ENCODE results near the gene BCL11A. TPM values are rescaled to one million over a fixed set of nuclear protein-coding genes. Genes with fewer than 3 reads are reported as not detected.

The BCL11A gene
- total and polyA plus RNA-seq, 4 donors = 0.08 to 8.5 (median 0.47) TPM

- H3K27ac ChIP-seq (ENCODE audit: low read depth in 1 of 2, low read length in 2 of 2) = no peak overlapping the region
- TF ChIP-seq RXRA (IDR thresholded peaks at IDR 0.05) = no peak
- TF ChIP-seq NR2F2 (IDR thresholded peaks at IDR 0.05) = no peak
- no peak for TF ChIP-seq MAX (IDR thresholded peaks at IDR 0.05)
- no peak for TF ChIP-seq FOXA1 (IDR thresholded peaks at IDR 0.05)
- TF ChIP-seq TAF1 (conservative IDR thresholded peaks at IDR 0.05) = no peak
- TF ChIP-seq REST (IDR thresholded peaks at IDR 0.05) = no peak
- no peak for TF ChIP-seq GABPA (IDR thresholded peaks at IDR 0.05 in 1 of 2, conservative IDR thresholded peaks at IDR 0.05 in 1 of 2)
- no peak for TF ChIP-seq HNF4G (IDR thresholded peaks at IDR 0.05)
- no peak overlapping the region for H3K9ac ChIP-seq (ENCODE audit: low read depth in 1 of 2, low read length in 2 of 2)
- H3K27me3 ChIP-seq (ENCODE audit: control insufficient read depth in 4 of 4, insufficient read depth in 4 of 4, low read length in 3 of 4) = peaks cover 0 to 2% (median 0%) of the 10 kb centered on the region in 4 donors
- H3K4me1 ChIP-seq (ENCODE audit: control insufficient read depth in 4 of 4, insufficient read depth in 4 of 4, low read length in 3 of 4) = peaks cover 0 to 15% (median 11%) of the 10 kb centered on the region in 4 donors
- no peaks in the 10 kb centered on the region for H3K36me3 ChIP-seq (ENCODE audit: control insufficient read depth in 4 of 4, insufficient read depth in 3 of 4, low read depth in 1 of 4, low read length in 3 of 4)
- no peak for DNase-seq (ENCODE audit: low spot score)
- no peak overlapping the region for H3K4me3 ChIP-seq (ENCODE audit: low read depth in 1 of 3, low read length in 3 of 3)
- WGBS = 77% methylated on average over 3 of the region's 3 CpGs
- H3K9me3 ChIP-seq (ENCODE audit: control insufficient read depth in 4 of 4, low read length in 3 of 4) = no peaks in the 10 kb centered on the region
These were observed 21.0 kb downstream of the BCL11A start for GRCh38 chr2:60532421-60532820.

- Histone ChIP-seq H3K36me3 (ENCODE audit: control insufficient read depth in 4 of 4, insufficient read depth in 3 of 4, low read depth in 1 of 4, low read length in 3 of 4) (no peaks in the 10 kb centered on the region), H3K4me1 (ENCODE audit: control insufficient read depth in 4 of 4, insufficient read depth in 4 of 4, low read length in 3 of 4) (peaks cover 0 to 15% (median 11%) of the 10 kb centered on the region in 4 donors), H3K9me3 (ENCODE audit: control insufficient read depth in 4 of 4, low read length in 3 of 4) (no peaks in the 10 kb centered on the region), H3K9ac (ENCODE audit: low read depth in 1 of 2, low read length in 2 of 2) (no peak overlapping the region), H3K4me3 (ENCODE audit: low read depth in 1 of 3, low read length in 3 of 3) (no peak overlapping the region), H3K27ac (ENCODE audit: low read depth in 1 of 2, low read length in 2 of 2) (no peak overlapping the region), H3K27me3 (ENCODE audit: control insufficient read depth in 4 of 4, insufficient read depth in 4 of 4, low read length in 3 of 4) (peaks cover 0 to 2% (median 0%) of the 10 kb centered on the region in 4 donors)
- TF ChIP-seq ATF3 (IDR thresholded peaks at IDR 0.05) = no peak
- no peak for DNase-seq (ENCODE audit: low spot score)
- WGBS = 66% methylated on average over 12 of the region's 12 CpGs
These were observed 21.7 kb downstream of the BCL11A start for GRCh38 chr2:60531701-60532133.

- H3K4me3 ChIP-seq (ENCODE audit: low read depth in 1 of 3, low read length in 3 of 3) = peak overlapping the region in 1 of 3 donors; percentile 12
- H3K9ac ChIP-seq (ENCODE audit: low read depth in 1 of 2, low read length in 2 of 2) = no peak overlapping the region
- peak overlapping the region in 1 of 2 donors; percentile 16 for H3K27ac ChIP-seq (ENCODE audit: low read depth in 1 of 2, low read length in 2 of 2)
- H3K4me1 ChIP-seq (ENCODE audit: control insufficient read depth in 4 of 4, insufficient read depth in 4 of 4, low read length in 3 of 4) = peaks cover 0 to 15% (median 11%) of the 10 kb centered on the region in 4 donors
- no peaks in the 10 kb centered on the region for H3K9me3 ChIP-seq (ENCODE audit: control insufficient read depth in 4 of 4, low read length in 3 of 4)
- DNase-seq (ENCODE audit: low spot score) = peak; percentile 84
- H3K36me3 ChIP-seq (ENCODE audit: control insufficient read depth in 4 of 4, insufficient read depth in 3 of 4, low read depth in 1 of 4, low read length in 3 of 4) = no peaks in the 10 kb centered on the region
- peak; percentile 18 to 22 for TF ChIP-seq RAD21 (IDR thresholded peaks at IDR 0.05)
- peak; percentile 29 for TF ChIP-seq YY1 (IDR thresholded peaks at IDR 0.05)
- TF ChIP-seq NR2F2 (IDR thresholded peaks at IDR 0.05) = no peak
- no peak for TF ChIP-seq SP1 (IDR thresholded peaks at IDR 0.05)
- no peak for TF ChIP-seq TAF1 (conservative IDR thresholded peaks at IDR 0.05)
- TF ChIP-seq GABPA (IDR thresholded peaks at IDR 0.05 in 1 of 2, conservative IDR thresholded peaks at IDR 0.05 in 1 of 2) = no peak
- TF ChIP-seq FOXA2 (IDR thresholded peaks at IDR 0.05) = no peak
- WGBS = 14% methylated on average over 12 of the region's 12 CpGs
- H3K27me3 ChIP-seq (ENCODE audit: control insufficient read depth in 4 of 4, insufficient read depth in 4 of 4, low read length in 3 of 4) = peaks cover 0 to 2% (median 0%) of the 10 kb centered on the region in 4 donors
These were observed 22.7 kb downstream of the BCL11A start for GRCh38 chr2:60530660-60531281.

Data from liver (tissue), 9 donors.